Heart left ventricle (tissue), 13 donors: ENCODE measurements around the gene UST.

Experiments used
- CTCF ChIP-seq, 12 donors: fragments of 200-600 bp; sonication (generic) in 4 of 12; IDR thresholded peaks; one replicate each; pipeline versions ENCODE4 v1.5.0 to v1.8.0; 2018 to 2022; ENCODE audit warnings: antibody characterized with exemption in 12 of 12, mild to moderate bottlenecking in 5 of 12
- POLR2A ChIP-seq, 2 donors: fragments of 450-650 bp; IDR thresholded peaks; one replicate each; pipeline ENCODE4 v1.6.1; 2017; ENCODE audit warnings: antibody characterized with exemption in 2 of 2, mild to moderate bottlenecking in 2 of 2, moderate library complexity in 2 of 2
- donor health status: ischemic (EF 13 %, LVEDD 7.1; RV severe dilation, severe dysfunction).
- donor health status: DM: no; HTN: yes; CAD: no.
- donor health status: DM: no; HTN: no; CAD: no.
- donor health status: ischemic (EF 25% LVEDD 6.9; RV normal size, moderate dysfunction).
- donor health status: ischemic (EF 25% LVEDD 5.7; RV mildly dilated, moderate dysfunction).
- donor health status: ischemic (EF 35%, LVEDD 5.7; RV mildly dilated, moderate dysfunction).
- donor health status: nonischemic (EF 11% LVEDD 7.7; RV severe dilation, severe dysfunction).
- donor health status: DM: yes; HTN: yes; CAD: no.
- donor health status: PGD.
- donor health status: ischemic (EF 29% LVEDD 5.4; RV normal size, mild dysfunction).
- donor health status: nonischemic (EF 23%, LVEDD 6.1; RV moderate dilation, normal function).

GRCh38 chr6:148912252-148912651, 165.4 kb downstream of the UST start:
- TF ChIP-seq CTCF (IDR thresholded peaks at IDR 0.05) (no peak), POLR2A (IDR thresholded peaks at IDR 0.05) (no peak)
